Heart left ventricle (tissue), 13 donors: Measurements from ENCODE around the gene RASGEF1B.

Experiments
- POLR2A ChIP-seq, 2 donors: fragments of 450-650 bp; IDR thresholded peaks; one replicate each; pipeline ENCODE4 v1.6.1; 2017; ENCODE audit warnings: antibody characterized with exemption in 2 of 2, mild to moderate bottlenecking in 2 of 2, moderate library complexity in 2 of 2
- TF ChIP-seq, protein P1 (sequence below), 12 donors: fragments of 200-600 bp; sonication (generic) in 4 of 12; IDR thresholded peaks; one replicate each; pipeline versions ENCODE4 v1.5.0 to v1.8.0; 2018 to 2022; ENCODE audit warnings: antibody characterized with exemption in 12 of 12, mild to moderate bottlenecking in 5 of 12
- donor health status: ischemic (EF 13 %, LVEDD 7.1; RV severe dilation, severe dysfunction).
- donor health status: DM: no; HTN: yes; CAD: no.
- donor health status: DM: no; HTN: no; CAD: no.
- donor health status: ischemic (EF 25% LVEDD 6.9; RV normal size, moderate dysfunction).
- donor health status: ischemic (EF 25% LVEDD 5.7; RV mildly dilated, moderate dysfunction).
- donor health status: ischemic (EF 35%, LVEDD 5.7; RV mildly dilated, moderate dysfunction).
- donor health status: nonischemic (EF 11% LVEDD 7.7; RV severe dilation, severe dysfunction).
- donor health status: DM: yes; HTN: yes; CAD: no.
- donor health status: PGD.
- donor health status: ischemic (EF 29% LVEDD 5.4; RV normal size, mild dysfunction).
- donor health status: nonischemic (EF 23%, LVEDD 6.1; RV moderate dilation, normal function).

DNA sequence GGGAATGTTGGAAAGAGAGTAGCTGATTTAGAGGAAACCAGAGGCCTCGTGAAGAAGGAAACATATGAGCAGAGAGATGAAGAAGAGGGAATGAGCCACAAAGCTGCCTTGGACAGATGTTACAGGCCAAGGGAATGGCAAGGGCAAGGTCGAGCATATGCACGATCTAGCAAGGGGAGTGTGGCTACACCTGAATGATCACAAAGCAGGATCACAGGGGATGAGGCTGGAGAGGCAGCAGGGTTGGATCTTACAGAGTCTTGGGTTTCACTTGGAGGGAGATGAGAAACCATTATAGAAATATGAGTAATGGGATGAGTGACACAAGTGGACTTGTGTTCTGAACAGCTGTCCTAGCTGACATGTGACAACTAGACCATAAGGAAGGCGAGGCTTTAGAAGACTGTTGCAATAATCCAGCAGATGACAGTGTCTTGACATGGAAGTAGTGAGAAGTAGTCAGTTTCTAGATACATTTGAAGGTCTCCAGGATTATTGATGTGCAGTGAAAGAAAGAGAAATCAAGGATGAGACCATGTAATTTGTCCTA is 58.7 kb downstream of the RASGEF1B start:
- TF ChIP-seq, protein P1, sequence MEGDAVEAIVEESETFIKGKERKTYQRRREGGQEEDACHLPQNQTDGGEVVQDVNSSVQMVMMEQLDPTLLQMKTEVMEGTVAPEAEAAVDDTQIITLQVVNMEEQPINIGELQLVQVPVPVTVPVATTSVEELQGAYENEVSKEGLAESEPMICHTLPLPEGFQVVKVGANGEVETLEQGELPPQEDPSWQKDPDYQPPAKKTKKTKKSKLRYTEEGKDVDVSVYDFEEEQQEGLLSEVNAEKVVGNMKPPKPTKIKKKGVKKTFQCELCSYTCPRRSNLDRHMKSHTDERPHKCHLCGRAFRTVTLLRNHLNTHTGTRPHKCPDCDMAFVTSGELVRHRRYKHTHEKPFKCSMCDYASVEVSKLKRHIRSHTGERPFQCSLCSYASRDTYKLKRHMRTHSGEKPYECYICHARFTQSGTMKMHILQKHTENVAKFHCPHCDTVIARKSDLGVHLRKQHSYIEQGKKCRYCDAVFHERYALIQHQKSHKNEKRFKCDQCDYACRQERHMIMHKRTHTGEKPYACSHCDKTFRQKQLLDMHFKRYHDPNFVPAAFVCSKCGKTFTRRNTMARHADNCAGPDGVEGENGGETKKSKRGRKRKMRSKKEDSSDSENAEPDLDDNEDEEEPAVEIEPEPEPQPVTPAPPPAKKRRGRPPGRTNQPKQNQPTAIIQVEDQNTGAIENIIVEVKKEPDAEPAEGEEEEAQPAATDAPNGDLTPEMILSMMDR (IDR thresholded peaks at IDR 0.05): no peak
- TF ChIP-seq POLR2A (IDR thresholded peaks at IDR 0.05): no peak
